LNCAP (cell line): ENCODE data around the gene IL22RA2.

Source experiments
- TF ChIP-seq, protein P1 (sequence below): fragments of 450-650 bp; IDR thresholded peaks from 2 replicates; pipeline ENCODE4 v1.5.1; 2017; ENCODE audit warnings: mild to moderate bottlenecking

The IL22RA2 gene

DNA sequence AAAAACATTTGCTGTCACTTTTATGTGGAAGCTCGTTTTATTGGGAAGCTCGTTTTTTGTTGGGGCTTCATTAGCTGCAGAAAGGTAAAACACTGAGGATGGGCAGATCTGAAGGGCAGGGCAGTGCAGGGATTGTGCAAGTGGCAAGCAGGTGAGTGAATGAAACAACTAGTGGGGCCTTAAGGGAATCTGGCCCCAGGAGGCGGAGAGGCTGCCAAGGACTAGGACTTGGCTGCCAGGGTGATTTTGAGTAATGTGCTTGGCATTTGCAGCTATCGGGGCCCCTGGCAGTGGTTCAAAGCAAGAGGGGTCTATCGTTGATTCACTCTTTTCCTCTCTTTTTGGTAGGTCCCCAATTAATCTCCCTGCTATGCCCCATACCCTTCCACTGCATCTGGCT, 11.5 kb downstream of the IL22RA2 start:
- TF ChIP-seq, protein P1, sequence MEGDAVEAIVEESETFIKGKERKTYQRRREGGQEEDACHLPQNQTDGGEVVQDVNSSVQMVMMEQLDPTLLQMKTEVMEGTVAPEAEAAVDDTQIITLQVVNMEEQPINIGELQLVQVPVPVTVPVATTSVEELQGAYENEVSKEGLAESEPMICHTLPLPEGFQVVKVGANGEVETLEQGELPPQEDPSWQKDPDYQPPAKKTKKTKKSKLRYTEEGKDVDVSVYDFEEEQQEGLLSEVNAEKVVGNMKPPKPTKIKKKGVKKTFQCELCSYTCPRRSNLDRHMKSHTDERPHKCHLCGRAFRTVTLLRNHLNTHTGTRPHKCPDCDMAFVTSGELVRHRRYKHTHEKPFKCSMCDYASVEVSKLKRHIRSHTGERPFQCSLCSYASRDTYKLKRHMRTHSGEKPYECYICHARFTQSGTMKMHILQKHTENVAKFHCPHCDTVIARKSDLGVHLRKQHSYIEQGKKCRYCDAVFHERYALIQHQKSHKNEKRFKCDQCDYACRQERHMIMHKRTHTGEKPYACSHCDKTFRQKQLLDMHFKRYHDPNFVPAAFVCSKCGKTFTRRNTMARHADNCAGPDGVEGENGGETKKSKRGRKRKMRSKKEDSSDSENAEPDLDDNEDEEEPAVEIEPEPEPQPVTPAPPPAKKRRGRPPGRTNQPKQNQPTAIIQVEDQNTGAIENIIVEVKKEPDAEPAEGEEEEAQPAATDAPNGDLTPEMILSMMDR: no peak

- TF ChIP-seq, protein P1: no peak
Observed at GRCh38 chr6:137160763-137161162, 12.7 kb downstream of the IL22RA2 start.

DNA sequence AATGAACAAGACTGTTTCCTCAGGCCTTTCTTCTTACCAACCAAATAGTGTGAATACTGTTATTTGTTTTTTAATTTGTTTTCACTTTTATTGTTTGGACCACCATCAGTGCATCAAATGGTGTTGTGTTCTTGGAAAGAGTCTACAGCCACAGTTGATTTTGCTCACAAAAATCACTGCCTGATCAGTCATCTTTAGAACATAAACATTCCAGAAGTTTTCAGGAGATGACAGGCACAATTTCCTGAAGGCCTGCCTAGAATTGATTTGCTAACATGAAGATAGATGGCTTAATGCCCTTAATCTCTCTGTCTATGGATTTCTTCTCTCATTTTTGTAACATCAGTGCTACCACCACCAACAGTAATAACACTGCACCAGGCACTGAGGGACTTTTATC, 13.5 kb downstream of the IL22RA2 start:
- TF ChIP-seq, protein P1: no peak

- TF ChIP-seq, protein P1: no peak
Observed at GRCh38 chr6:137157601-137158000, 15.8 kb downstream of the IL22RA2 start.

DNA sequence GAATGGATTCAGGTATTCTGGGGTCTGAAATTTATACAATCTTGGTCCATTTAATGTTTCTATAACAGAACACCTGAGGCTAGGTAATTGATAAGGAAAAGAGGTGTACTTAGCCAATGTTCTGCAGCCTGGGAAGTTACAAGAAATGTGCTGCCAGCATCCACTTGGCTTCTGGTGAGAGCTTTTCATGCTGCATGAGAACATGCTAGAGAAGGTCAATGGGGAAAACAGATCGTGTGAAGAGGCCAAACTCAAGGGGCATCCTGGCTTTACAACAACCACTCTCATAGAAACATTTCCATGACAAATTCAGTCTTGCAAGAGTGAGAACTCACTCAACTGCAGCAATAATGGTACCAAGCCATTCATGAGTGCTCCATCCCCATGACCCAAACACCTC, 16.8 kb downstream of the IL22RA2 start:
- TF ChIP-seq, protein P1: no peak

DNA sequence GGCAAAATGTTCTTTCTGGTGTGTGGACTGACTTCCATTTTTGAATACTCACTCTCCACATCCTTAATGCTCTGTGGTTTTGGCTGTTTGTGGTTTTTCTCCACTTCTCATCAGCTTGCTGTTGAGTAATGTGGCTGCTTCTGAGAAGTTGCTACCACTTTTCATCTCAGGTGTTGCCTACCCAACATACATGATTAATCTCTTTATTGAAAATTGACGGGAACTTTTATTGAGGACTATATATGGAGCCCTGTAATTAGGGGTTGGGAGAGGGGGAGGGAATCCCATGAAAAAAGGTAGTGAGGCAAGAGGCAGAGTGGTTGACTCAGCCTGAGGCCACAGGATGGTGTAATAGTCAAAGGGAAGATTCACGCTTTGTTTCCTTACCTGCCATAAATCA, 17.6 kb downstream of the IL22RA2 start:
- TF ChIP-seq, protein P1: no peak

DNA sequence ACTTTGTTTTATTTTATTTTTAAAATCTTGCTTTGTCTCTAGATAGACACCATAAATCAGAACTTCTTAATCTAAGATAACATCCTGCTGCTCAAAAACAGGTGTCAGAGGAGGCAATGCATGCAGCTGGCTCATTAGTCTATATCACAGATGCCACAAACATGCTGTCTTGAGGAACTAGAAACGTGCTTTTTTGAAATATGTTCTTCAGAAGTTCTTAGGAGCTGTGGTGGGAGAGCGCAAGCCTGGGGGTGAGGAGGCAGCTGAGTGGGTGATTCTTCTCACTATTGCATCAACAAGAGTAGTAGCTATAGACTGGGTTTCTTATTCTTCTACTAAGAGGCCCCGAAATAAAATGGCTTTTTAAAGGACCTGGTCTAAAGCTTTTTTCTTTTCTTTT, 23.4 kb downstream of the IL22RA2 start:
- TF ChIP-seq, protein P1: no peak

DNA sequence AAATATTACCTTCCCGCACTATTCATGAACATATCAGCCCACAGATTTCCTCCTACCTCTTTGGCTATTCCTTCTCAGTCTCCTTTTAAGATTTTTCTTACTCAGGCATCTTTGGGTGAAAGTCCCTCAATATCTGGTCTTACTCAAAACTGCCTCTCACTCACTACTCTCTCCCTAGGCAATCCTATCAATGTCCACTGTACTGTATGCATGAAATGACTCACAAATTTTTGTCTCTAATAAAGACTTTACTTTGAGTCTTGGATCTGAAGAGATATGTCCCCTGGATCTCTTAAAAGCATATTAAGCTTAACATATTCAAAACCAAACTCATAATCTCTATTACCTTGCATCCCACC, 24.4 kb downstream of the IL22RA2 start:
- TF ChIP-seq, protein P1: no peak
